Measurements from ENCODE around the gene CDH4. TPM values are rescaled to one million over a fixed set of nuclear protein-coding genes. Genes with fewer than 3 reads are reported as not detected.

The CDH4 gene
- total and polyA plus RNA-seq, 2 of the 4 experiments (the other 2 are of a cell fraction): 1.6 to 3.5 TPM

DNA sequence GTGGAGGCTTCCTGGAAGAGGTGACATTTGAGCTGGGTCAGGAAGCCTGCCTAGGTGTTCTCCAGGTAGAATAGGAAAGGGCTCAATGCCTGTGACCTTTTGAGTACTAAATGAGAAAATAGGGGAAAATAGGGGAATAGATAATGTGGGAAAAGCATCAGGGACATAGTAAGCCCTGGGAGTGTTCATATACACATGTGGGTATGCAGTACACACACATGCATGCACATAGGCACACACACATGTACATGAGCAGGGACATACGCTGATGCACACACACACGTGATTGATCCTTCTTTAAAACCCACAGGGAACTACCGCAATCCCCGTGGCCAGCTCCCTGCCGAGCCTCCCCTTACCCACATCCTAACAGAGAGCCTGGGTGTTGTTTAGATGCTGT is 351.7 kb downstream of the CDH4 start:
- dilution Hi-C loops (cut with HindIII; ENCODE audit: low sequenced_read_pairs, unreplicated experiment): no loop called here
- CTCF ChIA-PET: no interaction called here

More for the DNA sequence above, 351.7 kb downstream of the CDH4 start:
- BruUV-seq (replicated peaks): no TSS peak
- Histone ChIP-seq H3K9me1 (ENCODE audit: insufficient read depth, low read length) (no peaks in the 10 kb centered on the region), H3K56ac (ENCODE audit: extremely low read depth, insufficient read depth, low read length) (no peak overlapping the region), H3K9me3 (ENCODE audit: control insufficient read depth, insufficient read depth, low read length) (peaks cover 28% of the 10 kb centered on the region), H2AFZ (replicated peaks; ENCODE audit: low read length, poor library complexity) (no peak overlapping the region), H3K36me3 (ENCODE audit: control insufficient read depth, insufficient read depth, low read length) (no peaks in the 10 kb centered on the region), H2BK5ac (ENCODE audit: low read depth, low read length, poor library complexity, severe bottlenecking) (no peak overlapping the region), H2BK20ac (ENCODE audit: low read depth, low read length) (no peak overlapping the region), H2AK9ac (replicated peaks; ENCODE audit: low read depth, low read length, poor library complexity) (no peak overlapping the region), H3K4ac (ENCODE audit: low read depth, low read length) (no peak overlapping the region), H2AK5ac (ENCODE audit: low read depth, low read length) (no peak overlapping the region), H3K14ac (replicated peaks; ENCODE audit: low read depth, low read length) (no peak overlapping the region), H3K27ac (ENCODE audit: insufficient read depth, low read length) (no peak overlapping the region), H3K79me1 (ENCODE audit: low read depth in 1 of 2, low read length in 2 of 2) (no peaks in the 10 kb centered on the region), H2BK120ac (ENCODE audit: low read depth, low read length) (no peak overlapping the region), H4K8ac (ENCODE audit: low read depth in 2 of 2, low read length in 2 of 2) (no peak overlapping the region), H3K23ac (ENCODE audit: low read depth, low read length) (no peak overlapping the region), H4K5ac (ENCODE audit: low read depth, low read length) (no peak overlapping the region), H2BK15ac (ENCODE audit: low read depth, low read length) (no peak overlapping the region), H3K27me3 (ENCODE audit: control insufficient read depth, insufficient read depth, low read length) (no peaks in the 10 kb centered on the region), H3K9ac (ENCODE audit: low read depth, low read length) (no peak overlapping the region), H3K4me2 (ENCODE audit: low read depth, low read length) (no peak overlapping the region), H4K91ac (ENCODE audit: insufficient read depth, low read depth, low read length) (no peak overlapping the region), H3K18ac (ENCODE audit: low read depth, low read length) (no peak overlapping the region), H3K4me3 (ENCODE audit: insufficient read depth, low read depth, low read length) (no peak overlapping the region), H3K4me1 (ENCODE audit: control insufficient read depth, insufficient read depth, low read length) (no peaks in the 10 kb centered on the region), H4K20me1 (ENCODE audit: insufficient read depth, low read length) (no peaks in the 10 kb centered on the region)
- in situ Hi-C loops (cut with MboI; ENCODE audit: low sequenced_read_pairs): no loop called here
- no peak for DNase-seq
- TF ChIP-seq NFE2L2 (IDR thresholded peaks at IDR 0.05; ENCODE audit: low read depth, low read length): no peak
- TF ChIP-seq FOS (IDR thresholded peaks at IDR 0.05; ENCODE audit: low read depth, low read length): no peak
- TF ChIP-seq POLR2A (IDR thresholded peaks at IDR 0.05; ENCODE audit: low read depth, low read length): no peak
- no peak for ATAC-seq (ENCODE audit: low read depth)
- POLR2A ChIA-PET (ENCODE audit: unreplicated experiment): no interaction called here
- intact Hi-C loops (cut with micrococcal nuclease): no loop called here
- WGBS, 2 experiments (ENCODE audit: extremely low coverage in 2 of 2, insufficient read length in 1 of 2): no CpG with 5 or more reads among the region's 5 CpGs

Data from IMR-90 (cell line).